Neutrophil (primary cell): ENCODE data around the gene ASB5.

Experiments
- H3K27ac ChIP-seq: fragments of 200-600 bp; sonication (generic); 2 replicates; pipeline ENCODE4 v1.5.1; 2016; ENCODE audit warnings: mild to moderate bottlenecking, moderate library complexity
- H3K27me3 ChIP-seq: fragments of 200-600 bp; sonication (generic); 2 replicates; pipeline ENCODE4 v1.6.0; 2016; ENCODE audit warnings: mild to moderate bottlenecking
- H3K36me3 ChIP-seq: fragments of 200-600 bp; sonication (generic); 2 replicates; pipeline ENCODE4 v1.5.1; 2017
- H3K4me1 ChIP-seq, 2 experiments: fragments of 200-600 bp in 1 of 2; sonication (generic) in 1 of 2; 1 replicate in 1 of 2; 2 replicates in 1 of 2; pipeline versions ENCODE4 v1.5.1 to v1.6.1; 2013 to 2016; ENCODE audit warnings: low read depth in 1 of 2, low read length in 1 of 2, mild to moderate bottlenecking in 1 of 2, moderate library complexity in 1 of 2; ENCODE audit not compliant: control insufficient read depth in 1 of 2, insufficient read depth in 1 of 2
- H3K4me3 ChIP-seq, 2 experiments: fragments of 200-600 bp in 1 of 2; sonication (generic) in 1 of 2; 1 replicate in 1 of 2; 2 replicates in 1 of 2; pipeline ENCODE4 v1.5.1; 2013 to 2016; ENCODE audit warnings: low read depth in 1 of 2, low read length in 1 of 2, mild to moderate bottlenecking in 1 of 2, moderate library complexity in 1 of 2
- H3K9me3 ChIP-seq: fragments of 200-600 bp; sonication (generic); 2 replicates; pipeline ENCODE4 v1.5.1; 2016
- TF ChIP-seq, protein P1 (sequence below): fragments of 200-600 bp; sonication (generic); IDR thresholded peaks from 2 replicates; pipeline ENCODE4 v1.5.1; 2016; ENCODE audit warnings: antibody characterized with exemption

ASB5 gene

DNA sequence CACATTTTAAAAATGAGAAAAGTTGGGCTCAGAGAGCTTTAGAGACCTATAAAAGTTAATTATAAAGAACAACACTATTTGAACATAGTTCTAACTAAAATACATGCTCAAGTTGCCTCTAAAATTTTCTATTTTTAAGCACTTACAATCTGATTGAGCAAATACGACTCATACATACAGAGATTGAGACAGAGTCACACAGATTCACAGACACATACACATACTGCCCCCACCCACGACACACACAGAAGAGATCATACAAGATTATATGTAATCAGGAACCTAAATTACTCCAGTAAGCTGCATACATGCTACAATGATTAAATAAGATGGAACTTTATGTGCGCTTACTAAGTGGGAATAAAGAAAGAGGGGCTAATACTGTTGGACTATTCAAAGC, 2.7 kb upstream of the ASB5 start:
- H3K9me3 ChIP-seq: no peaks in the 10 kb centered on the region
- H3K4me1 ChIP-seq: no peaks in the 10 kb centered on the region
- H3K4me3 ChIP-seq: no peak overlapping the region
- H3K27ac ChIP-seq: no peak overlapping the region
- no peaks in the 10 kb centered on the region for H3K36me3 ChIP-seq
- TF ChIP-seq, protein P1, sequence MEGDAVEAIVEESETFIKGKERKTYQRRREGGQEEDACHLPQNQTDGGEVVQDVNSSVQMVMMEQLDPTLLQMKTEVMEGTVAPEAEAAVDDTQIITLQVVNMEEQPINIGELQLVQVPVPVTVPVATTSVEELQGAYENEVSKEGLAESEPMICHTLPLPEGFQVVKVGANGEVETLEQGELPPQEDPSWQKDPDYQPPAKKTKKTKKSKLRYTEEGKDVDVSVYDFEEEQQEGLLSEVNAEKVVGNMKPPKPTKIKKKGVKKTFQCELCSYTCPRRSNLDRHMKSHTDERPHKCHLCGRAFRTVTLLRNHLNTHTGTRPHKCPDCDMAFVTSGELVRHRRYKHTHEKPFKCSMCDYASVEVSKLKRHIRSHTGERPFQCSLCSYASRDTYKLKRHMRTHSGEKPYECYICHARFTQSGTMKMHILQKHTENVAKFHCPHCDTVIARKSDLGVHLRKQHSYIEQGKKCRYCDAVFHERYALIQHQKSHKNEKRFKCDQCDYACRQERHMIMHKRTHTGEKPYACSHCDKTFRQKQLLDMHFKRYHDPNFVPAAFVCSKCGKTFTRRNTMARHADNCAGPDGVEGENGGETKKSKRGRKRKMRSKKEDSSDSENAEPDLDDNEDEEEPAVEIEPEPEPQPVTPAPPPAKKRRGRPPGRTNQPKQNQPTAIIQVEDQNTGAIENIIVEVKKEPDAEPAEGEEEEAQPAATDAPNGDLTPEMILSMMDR: no peak
- H3K27me3 ChIP-seq: no peaks in the 10 kb centered on the region

DNA sequence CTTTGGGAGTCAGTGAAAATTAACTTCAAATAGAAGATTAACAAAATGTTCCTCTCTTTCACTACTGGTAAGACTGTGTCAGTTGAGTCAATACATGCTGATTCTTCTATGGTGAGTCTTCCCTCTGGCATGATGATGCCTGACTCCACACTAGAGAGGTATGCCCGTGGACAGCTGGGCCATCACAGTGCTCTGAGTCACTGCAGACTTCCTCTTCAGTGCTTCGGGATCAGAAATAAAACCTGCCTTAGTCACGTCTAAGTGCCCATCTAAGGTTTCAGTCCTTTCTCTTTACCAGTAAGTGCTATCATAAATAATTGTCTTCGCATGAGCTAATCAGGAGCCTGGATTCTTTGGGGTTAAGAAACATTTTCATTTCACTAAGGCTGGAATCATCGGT, 1.6 kb upstream of the ASB5 start:
- Histone ChIP-seq H3K9me3 (no peaks in the 10 kb centered on the region), H3K27ac (no peak overlapping the region), H3K36me3 (no peaks in the 10 kb centered on the region), H3K4me1 (no peaks in the 10 kb centered on the region), H3K27me3 (no peaks in the 10 kb centered on the region), H3K4me3 (no peak overlapping the region)
- TF ChIP-seq, protein P1: no peak

DNA sequence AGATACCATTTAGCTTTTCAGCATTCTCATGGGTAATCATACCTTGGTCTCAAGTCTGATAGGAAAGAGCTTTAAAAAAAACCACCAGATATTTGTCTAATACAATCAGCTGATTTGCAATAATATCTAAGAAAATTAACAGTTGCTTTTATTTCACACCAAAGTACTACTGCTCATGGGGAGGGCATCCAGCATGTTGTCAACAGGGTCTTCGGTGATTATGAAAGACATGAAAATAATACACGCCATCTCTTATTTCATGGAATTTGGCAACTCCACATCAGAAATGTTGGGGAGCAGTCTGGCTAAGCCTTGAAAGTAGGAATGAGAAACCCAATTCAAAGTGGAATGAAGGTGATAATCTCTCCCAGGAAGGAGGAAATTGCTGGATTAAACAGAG, 3.0 kb downstream of the ASB5 start:
- Histone ChIP-seq H3K36me3 (no peaks in the 10 kb centered on the region), H3K27me3 (no peaks in the 10 kb centered on the region), H3K27ac (no peak overlapping the region), H3K4me3 (no peak overlapping the region), H3K4me1 (no peaks in the 10 kb centered on the region), H3K9me3 (no peaks in the 10 kb centered on the region)
- TF ChIP-seq, protein P1: no peak

DNA sequence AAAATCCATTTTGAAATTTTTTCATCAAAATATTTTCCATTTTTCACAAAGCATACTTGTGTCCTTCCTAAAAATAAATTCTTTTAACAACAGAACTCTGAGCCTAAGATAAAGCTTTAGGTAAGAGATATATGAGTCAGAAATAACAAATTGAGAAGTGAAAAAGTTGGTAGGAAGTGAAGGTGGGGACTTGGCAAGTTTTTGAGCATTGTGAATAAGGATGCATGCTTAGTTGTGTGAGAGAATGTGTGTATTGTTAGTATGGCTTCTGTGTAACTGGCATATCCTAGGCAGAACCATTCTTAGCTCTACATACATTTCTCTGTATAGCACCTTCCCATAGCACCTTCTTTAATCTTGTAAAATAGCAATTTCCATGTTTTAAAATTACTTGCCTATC, 6.8 kb downstream of the ASB5 start:
- H3K4me3 ChIP-seq: no peak overlapping the region
- H3K9me3 ChIP-seq: no peaks in the 10 kb centered on the region
- H3K4me1 ChIP-seq: no peaks in the 10 kb centered on the region
- H3K27me3 ChIP-seq: no peaks in the 10 kb centered on the region
- H3K36me3 ChIP-seq: no peaks in the 10 kb centered on the region
- no peak overlapping the region for H3K27ac ChIP-seq
- TF ChIP-seq, protein P1: no peak

DNA sequence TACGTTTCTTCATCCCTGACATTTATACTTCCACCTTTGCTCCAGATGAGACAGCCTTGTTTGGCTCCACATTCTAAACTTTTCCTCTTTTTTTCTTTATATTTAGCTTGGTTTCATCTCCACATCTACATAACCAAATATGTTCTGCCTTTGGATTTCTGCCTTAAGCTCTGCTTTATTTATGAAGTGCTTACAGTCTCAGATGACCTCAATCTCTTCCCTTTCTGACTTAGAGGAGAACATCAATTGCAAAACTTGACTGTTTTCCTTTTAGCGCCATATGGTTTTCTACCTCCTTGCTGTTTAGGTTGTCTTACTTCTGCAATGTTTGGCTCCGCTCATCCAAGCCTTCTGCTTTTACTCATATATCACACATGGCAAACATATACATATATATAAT, 7.5 kb downstream of the ASB5 start:
- Histone ChIP-seq H3K27me3 (no peaks in the 10 kb centered on the region), H3K4me3 (no peak overlapping the region), H3K36me3 (no peaks in the 10 kb centered on the region), H3K27ac (no peak overlapping the region), H3K9me3 (no peaks in the 10 kb centered on the region), H3K4me1 (no peaks in the 10 kb centered on the region)
- TF ChIP-seq, protein P1: no peak

DNA sequence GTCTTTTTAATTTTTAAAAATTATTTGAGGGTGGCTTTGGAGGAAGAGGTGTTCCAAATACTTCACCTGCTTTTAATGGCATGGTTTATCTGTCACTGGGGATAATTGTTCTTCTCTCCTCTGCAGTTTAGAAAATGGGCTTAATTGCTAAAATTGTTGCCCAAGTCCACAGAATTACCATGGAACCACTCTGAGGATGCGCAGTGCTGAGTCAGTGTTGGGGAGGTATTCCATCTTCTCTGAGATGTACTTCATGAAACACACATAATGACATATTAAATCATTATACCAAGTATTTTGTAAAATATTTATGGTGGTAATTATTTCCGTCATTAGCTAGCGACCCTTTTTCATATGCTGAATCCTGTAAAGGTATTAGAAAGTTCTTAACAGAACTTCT, 8.0 kb downstream of the ASB5 start:
- Histone ChIP-seq H3K27me3 (no peaks in the 10 kb centered on the region), H3K4me3 (no peak overlapping the region), H3K27ac (no peak overlapping the region), H3K9me3 (no peaks in the 10 kb centered on the region), H3K4me1 (no peaks in the 10 kb centered on the region), H3K36me3 (no peaks in the 10 kb centered on the region)
- TF ChIP-seq, protein P1: no peak
